ENCODE measurements around the gene EBF3. TPM values are rescaled to one million over a fixed set of nuclear protein-coding genes. Genes with fewer than 3 reads are reported as not detected.

The EBF3 gene, protein sequence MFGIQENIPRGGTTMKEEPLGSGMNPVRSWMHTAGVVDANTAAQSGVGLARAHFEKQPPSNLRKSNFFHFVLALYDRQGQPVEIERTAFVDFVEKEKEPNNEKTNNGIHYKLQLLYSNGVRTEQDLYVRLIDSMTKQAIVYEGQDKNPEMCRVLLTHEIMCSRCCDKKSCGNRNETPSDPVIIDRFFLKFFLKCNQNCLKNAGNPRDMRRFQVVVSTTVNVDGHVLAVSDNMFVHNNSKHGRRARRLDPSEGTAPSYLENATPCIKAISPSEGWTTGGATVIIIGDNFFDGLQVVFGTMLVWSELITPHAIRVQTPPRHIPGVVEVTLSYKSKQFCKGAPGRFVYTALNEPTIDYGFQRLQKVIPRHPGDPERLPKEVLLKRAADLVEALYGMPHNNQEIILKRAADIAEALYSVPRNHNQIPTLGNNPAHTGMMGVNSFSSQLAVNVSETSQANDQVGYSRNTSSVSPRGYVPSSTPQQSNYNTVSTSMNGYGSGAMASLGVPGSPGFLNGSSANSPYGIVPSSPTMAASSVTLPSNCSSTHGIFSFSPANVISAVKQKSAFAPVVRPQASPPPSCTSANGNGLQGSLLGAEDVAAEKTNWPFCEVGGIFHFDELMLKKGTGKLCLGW
- 0.24 and 0.25 TPM in 2 replicates for total RNA-seq (2014; rRNA removed; shearing (Covaris generic))

DNA sequence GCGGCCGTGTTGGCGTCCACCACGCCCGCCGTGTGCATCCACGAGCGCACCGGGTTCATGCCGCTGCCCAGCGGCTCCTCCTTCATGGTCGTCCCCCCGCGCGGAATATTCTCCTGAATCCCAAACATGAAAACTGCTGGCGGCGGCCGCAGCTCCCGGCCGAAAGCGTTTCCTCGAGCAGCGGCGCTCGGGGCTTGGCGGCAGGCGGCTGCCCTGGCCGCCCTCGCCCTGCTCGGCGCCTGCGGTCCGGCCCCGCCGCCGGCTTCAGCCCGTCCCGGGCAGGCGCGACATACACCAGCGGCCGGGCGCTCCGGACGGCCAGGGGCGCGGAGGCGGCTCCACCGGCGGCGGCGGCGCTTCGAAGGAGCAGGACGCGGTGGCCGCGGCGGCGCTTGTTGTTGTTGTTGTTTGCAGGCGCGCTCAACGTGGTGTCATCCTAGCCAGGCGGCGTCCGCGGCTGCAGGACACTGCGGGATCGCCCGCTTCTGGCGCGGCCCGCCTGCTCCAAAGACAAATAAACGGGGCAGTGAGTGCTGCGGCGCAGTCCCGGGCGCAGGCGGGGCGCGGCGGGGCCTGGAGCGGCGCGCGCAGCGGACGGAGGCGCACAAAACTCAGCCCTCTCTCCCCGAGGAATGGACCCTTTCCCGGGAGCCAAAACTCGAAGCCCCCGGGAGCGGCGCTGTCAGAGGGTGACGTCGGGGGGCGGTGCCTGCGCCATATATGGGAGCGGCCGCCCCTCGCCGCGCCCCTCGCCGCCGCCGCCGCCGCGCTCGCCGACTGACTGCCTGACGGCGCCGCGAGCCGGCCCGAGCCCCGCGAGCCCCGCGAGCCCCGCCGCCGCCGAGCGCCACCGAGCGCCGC, at the start of gene EBF3:
Gene EBF3, minus strand, starts transcription at position 634 of the 861 bp plus-strand sequence. Its CDS starts 506 bp downstream, at position 128.
- no peak for DNase-seq (ENCODE audit: low spot score)
- in situ Hi-C loops (cut with HindIII; ENCODE audit: low sequenced_read_pairs) = loop anchor here (25.0 kb wide), 1 partner anchor 198 kb away; no protein-coding TSS in a partner anchor

DNA sequence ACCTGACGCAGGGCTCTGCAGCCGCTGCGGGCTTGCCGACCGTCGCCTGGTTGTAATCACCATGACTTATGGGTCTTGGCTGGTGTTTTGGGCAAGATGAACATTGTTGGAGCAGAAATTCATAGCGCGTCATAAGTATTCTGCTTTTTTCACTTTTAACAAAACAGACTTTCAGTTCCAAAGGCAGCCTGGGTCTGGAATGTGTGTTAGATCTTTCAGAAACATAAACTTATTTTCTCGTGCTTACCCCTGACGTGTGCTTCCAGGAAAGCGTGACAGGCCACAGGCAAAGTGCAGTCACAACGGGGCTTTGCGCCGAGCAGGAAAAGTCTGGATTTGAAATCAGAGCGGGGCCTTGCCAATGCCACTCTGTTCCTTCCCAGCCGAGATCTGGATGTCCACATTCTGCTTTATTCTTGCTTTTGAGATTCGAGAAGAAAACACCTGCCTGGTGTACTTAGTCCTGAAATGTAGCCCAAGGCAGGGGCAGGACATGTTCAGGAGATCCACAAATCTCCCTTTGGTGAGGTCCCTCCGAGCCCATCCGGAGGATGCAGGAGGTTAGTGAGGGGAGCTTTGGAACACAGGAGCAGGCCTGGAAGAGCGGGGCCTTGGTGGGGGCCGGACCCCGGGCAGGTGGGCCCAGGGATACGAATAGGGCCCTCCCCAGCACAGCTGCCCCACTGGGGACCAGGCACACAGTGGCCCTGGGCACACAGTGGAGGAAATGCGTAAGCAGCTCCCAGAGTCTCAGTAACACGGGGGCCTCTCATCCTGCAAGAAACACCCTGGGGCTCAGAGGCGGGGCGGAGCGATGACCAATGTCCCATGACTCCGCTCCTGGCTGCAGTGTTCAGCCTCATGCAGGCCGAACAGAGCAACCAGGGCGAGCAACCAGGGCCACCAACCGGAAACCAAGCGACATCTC, 49.5 kb upstream of the EBF3 start:
- in situ Hi-C loops (cut with HindIII; ENCODE audit: low sequenced_read_pairs) = no loop called here
- DNase-seq (ENCODE audit: low spot score) = no peak

DNA sequence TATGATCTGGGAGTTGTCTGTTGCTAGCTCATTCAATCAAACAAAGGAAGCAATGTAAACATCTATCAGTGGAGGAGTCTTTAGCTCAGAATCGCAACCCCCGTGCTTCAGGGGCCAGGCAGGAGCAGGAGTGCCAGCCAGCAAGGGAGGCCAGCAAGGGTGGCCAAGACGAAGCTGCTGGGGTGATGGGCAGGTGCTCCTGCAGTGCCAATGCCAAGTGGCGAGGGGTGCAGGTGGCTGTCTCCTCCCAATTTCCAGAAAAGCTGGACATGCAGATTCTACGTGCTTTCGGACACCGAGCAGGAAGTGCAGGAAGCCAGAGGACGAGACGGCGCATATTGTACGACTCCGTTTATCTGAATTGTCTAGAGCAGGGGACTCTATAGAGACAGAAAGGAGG, 48.1 kb upstream of the EBF3 start:
- DNase-seq (ENCODE audit: low spot score) = no peak

DNA sequence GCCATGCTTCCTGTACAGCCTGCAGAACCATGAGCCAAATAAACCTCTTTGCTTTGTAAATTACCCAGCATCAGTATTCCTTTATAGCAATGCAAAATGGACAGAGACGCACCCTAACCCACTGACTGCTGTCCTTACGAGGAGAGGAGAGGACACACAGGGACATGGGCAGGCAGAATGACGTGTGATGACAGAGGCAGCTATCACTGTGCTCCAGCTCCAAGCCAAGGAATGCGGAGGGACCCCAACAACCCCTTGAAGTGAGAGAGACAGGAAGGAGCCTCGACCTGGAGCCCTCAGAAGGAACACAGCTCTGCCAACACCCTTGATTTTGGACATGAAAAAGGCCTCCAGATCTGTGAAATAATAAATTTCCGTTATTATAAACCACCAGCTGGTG, 46.6 kb upstream of the EBF3 start:
- in situ Hi-C loops (cut with HindIII; ENCODE audit: low sequenced_read_pairs) = no loop called here
- no peak for DNase-seq (ENCODE audit: low spot score)

More for the DNA sequence above, 48.1 kb upstream of the EBF3 start:
- in situ Hi-C loops (cut with HindIII; ENCODE audit: low sequenced_read_pairs) = no loop called here

DNA sequence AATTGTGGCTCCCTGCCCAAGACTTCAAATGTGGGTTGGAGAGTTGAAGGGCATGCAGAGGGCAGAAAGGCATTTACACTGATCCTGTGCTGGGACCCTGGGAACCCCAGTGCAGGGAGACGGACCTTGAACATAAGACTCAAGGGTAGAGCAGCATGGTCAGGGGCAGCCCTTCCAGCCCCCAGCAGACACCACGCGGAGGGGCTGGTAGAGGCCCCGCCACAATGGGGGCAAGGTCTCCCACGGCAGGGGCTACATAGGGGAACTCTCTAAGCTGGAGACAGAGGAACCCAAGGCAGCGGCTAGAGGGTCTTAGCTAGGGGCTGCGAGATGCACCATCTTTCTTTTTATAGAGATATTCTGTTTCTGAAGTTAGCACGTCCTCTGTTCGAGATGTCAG, 45.2 kb upstream of the EBF3 start:
- no peak for DNase-seq (ENCODE audit: low spot score)
- in situ Hi-C loops (cut with HindIII; ENCODE audit: low sequenced_read_pairs) = no loop called here

DNA sequence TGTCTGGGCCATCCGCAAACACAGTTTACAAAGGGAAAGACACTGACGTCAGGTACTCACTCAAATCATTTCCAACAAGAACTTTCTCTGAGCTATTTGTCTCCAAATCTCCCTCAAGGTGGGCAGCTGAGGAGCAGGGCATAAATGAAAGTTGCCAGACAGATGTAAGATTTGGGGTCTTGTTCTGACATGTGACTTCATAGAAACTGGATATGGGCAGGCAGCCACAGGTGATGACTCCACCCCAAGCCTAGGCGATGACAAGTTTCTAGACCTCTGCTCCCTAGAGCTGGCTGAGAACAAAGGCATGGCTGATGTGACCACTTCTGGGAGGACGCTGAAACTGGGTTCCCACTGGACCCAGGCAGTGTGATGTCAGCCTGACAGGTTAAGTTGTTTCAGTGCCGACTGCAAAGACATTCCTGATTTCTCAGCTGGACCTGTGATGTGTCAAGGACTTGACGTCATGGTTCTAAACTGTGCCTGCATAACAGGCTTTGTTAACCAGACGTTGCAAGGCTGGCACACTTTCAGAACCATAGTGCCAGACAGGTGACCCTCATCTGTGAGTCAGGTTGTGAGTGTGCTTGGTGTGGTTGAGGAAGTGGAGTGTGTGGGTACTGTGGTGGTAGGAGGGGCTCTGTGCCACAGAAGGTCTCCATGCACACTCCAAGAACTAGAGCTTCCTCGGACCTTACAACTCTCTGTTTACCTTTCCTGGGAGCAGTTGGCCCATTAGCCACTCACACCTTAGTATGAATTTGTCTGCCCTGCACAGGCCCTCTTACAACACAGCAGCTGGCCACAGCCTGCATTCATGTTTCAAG, 39.9 kb upstream of the EBF3 start:
- in situ Hi-C loops (cut with HindIII; ENCODE audit: low sequenced_read_pairs) = no loop called here
- DNase-seq (ENCODE audit: low spot score) = no peak

DNA sequence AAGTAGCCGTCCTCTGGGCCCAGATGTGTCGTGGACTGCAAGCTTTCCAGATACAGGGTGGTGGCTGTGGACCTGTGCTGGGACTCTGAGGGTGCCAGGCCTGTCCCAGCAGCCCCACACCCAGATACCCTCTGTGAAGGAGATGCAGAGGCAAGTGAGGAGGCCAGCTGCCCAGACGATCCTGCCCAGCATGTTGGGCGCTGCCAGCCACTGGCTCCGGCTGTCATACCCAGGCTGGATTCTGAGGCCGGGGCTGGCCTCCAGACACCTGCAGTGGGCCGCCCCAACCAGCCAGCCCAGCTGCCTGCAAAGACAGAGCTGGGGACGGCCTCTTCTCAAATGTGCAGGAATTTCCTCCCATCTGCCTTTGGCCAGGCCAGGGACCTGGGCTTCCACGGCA, 39.1 kb upstream of the EBF3 start:
- DNase-seq (ENCODE audit: low spot score) = no peak
- in situ Hi-C loops (cut with HindIII; ENCODE audit: low sequenced_read_pairs) = no loop called here

DNA sequence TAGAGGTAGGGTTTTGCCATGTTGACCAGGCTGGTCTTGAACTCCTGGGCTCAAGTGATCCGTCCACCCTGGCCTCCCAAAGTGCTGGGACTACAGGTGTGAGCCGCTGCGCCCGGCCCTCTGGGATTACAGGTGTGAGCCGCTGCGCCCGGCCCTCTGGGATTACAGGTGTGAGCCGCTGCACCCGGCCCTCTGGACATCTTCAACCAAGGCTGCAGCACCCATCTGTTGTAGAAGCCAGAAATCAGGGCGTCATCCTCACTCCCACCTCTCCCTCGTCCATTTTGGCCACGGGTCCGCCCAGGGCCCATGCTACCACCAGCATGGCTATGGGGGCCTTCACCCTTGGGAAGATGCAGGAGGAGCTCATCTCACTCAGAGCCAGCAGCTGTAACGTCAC, 38.5 kb upstream of the EBF3 start:
- in situ Hi-C loops (cut with HindIII; ENCODE audit: low sequenced_read_pairs) = no loop called here
- no peak for DNase-seq (ENCODE audit: low spot score)

DNA sequence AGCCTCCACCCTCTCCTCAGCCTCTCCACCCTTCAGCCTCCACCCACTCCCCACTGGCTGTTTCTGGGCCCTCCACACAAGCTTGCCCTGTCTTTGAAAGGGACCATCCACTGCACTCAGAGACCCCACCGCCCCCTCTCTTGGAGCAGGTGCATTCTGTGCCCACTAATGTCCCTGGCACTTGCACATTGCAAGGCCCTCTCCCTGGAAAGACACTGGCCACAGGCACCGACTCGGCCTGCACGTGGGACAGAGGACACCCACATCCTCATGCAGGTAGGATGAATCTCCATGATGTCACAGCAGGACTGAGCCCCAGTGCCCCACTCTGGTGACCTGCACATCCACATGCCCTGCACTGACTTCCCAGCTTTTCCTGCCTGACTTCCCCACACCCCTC, 36.8 kb upstream of the EBF3 start:
- no peak for DNase-seq (ENCODE audit: low spot score)
- in situ Hi-C loops (cut with HindIII; ENCODE audit: low sequenced_read_pairs) = no loop called here

DNA sequence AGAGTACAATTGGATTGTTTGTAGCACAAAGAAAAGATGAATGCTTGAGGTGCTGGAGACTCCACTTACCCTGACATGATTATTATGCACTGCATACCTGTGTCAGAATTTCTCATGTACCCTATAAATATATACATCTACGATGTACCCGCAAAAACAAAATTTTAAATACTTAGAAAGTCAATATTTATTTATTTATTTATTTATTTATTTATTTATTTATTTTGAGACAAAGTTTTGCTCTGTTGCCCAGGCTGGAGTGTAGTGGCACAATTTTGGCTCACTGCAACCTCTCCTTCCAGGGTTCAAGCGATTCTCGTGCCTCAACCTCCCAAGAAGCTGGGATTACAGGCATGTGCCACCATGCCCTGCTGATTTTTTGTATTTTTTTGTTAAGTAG, 35.1 kb upstream of the EBF3 start:
- DNase-seq (ENCODE audit: low spot score) = no peak
- in situ Hi-C loops (cut with HindIII; ENCODE audit: low sequenced_read_pairs) = no loop called here

DNA sequence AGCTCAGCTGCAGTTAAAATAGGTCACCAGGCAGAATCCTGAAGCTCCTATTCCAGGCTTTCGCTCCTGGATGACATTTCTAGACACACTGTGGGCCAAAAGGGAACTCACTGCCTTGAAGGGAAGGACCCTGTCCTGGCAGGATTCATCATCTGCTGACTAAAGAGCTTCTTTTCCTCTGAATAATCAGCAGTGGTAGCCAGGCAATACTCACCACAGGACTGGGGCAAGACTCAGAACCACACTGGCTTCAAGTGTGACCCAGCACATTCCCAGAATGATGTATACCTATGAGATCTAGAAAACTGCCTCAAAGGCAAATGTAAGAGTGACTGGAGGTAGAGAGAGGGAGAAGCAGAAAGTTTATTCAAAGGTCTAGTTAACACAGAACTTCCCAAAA, 29.5 kb upstream of the EBF3 start:
- DNase-seq (ENCODE audit: low spot score) = no peak
- in situ Hi-C loops (cut with HindIII; ENCODE audit: low sequenced_read_pairs) = no loop called here

DNA sequence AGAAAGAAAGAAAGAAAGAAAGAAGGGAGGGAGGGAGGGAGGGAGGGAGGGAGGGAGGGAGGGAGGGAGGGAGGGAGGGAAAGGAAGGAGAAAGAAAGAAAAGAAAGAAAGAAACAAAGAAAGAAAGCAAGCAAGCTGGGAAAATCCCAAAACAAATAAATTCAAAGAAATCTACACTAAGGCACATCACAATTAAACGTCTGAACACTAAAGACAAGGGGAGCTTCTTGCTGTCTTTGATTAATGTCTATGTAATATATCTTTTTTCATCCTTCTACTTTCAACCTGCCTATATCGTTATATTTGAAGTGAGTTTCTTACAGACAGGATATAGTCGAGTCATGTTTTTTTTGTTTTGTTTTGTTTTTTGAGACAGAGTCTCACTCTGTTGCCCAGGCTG, 28.3 kb upstream of the EBF3 start:
- no peak for DNase-seq (ENCODE audit: low spot score)
- in situ Hi-C loops (cut with HindIII; ENCODE audit: low sequenced_read_pairs) = no loop called here

DNA sequence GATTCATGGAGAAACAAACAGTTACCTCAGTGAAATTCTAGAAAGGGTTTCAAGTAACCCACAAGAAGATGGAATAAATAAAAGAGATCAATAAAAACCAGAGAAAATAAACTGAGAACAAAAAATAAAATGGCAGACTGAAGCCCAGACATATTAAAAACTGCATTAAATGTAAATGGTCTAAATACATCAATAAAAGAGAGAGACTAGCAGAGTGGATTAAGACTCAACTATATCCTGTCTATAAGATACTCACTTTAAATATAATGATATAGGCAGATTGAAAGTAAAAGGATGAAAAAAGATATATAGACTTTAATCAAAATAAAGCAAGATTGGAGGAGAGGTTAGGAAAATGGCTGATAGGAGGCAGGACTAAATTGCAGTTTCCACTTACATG, 18.8 kb upstream of the EBF3 start:
- in situ Hi-C loops (cut with HindIII; ENCODE audit: low sequenced_read_pairs) = no loop called here
- DNase-seq (ENCODE audit: low spot score) = no peak

DNA sequence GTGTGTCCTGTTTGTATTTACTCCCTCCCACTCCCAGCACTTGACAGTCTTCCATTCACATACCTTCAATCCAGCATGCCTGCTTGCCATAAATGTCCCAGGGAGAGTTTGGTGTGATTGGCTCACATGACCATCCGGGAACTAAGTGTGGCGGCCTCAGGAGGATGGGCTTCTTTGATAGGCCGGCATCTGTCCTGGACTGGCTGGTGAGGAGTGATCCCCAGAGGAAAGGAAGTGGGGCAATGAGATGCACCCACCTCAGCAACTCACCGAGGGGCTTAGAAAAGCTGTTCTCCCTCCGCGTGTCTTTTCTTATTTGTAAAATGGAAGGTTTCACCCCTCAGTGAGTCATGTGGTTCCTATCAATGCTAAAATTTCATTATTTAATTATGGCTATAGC, 14.9 kb upstream of the EBF3 start:
- DNase-seq (ENCODE audit: low spot score) = no peak
- in situ Hi-C loops (cut with HindIII; ENCODE audit: low sequenced_read_pairs) = no loop called here

DNA sequence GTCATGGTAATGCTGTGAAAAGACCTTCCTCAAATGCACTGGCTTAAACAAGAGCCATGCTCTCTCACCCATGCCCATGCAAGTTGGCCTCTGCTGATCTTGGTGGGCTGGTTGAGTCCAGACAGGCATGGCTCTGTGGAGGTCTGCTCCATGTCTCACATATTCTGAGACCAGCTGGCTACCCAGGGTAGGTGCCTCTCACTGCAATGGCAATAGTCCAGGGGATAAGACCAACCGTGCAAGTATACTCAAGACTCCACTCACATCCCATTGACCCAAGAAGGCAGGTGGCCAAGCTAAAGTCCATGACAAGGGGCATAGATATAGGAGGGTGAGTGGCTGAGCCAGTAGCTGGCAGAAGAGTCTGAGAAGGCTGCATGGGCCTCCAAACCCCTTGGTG, 14.2 kb upstream of the EBF3 start:
- DNase-seq (ENCODE audit: low spot score) = no peak
- in situ Hi-C loops (cut with HindIII; ENCODE audit: low sequenced_read_pairs) = no loop called here

DNA sequence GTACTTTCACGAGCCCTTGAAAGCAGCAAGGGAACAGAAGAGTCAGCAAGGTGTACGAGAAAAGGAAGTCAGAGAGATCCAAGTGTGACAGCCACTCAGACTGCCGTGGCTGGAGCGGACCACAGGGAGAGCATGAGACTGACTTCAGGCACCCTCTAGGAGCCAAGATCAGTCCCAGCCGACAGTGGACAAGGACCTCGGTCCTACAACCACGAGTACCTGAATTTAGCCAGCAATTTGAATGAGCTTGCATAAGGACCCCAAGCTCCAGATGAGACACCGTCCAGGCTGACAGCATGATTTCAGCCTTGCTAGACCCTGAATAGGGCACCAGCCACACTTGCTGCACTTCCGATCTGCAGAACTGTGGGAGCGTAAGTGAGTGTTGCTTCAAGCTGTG, 13.7 kb upstream of the EBF3 start:
- in situ Hi-C loops (cut with HindIII; ENCODE audit: low sequenced_read_pairs) = no loop called here

DNA sequence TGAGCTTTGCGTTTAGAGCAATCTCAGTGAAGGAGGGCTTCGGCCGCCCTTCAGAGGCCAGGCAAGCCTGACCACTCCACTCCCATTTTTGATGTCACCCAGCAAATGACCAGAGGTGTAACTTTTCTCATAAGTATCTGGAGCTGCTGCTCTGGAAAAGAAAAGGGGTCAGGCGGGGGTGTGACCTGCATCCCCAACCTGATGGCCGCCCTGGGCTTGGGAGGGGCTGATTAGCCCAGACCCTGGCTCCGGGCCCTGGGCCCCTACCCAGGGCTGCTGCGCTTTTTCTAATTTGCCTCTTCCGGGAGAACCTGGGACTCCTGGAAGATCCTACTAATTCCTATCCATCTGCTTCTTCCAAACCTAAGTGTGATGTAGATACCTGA, 9.6 kb upstream of the EBF3 start:
- in situ Hi-C loops (cut with HindIII; ENCODE audit: low sequenced_read_pairs) = loop anchor here (25.0 kb wide), 1 partner anchor 189 kb away; no protein-coding TSS in a partner anchor

More for the DNA sequence above, 13.7 kb upstream of the EBF3 start:
- no peak for DNase-seq (ENCODE audit: low spot score)

More for the DNA sequence above, 9.6 kb upstream of the EBF3 start:
- DNase-seq (ENCODE audit: low spot score) = no peak
